ENCODE data around the gene POU2AF2.
A peak's percentile ranks its signal among the peaks of the same experiment; 100 is the strongest.
"Not testable (repeated sequence)": the region's sequence is repeated elsewhere in the genome, so short reads cannot be mapped to it uniquely, and the experiment has no call there.

POU2AF2 gene

GRCh38 chr11:111245425-111245824, at the start of gene POU2AF2:
Gene POU2AF2, plus strand, starts transcription at chr11:111245725. Its CDS starts 129 bp downstream, at chr11:111245854.
- no peak for DNase-seq

GRCh38 chr11:111200010-111200534, 45.5 kb upstream of the POU2AF2 start:
- no peak for DNase-seq

GRCh38 chr11:111204211-111204610, 41.3 kb upstream of the POU2AF2 start:
- no peak for DNase-seq

GRCh38 chr11:111205632-111206385, 39.7 kb upstream of the POU2AF2 start:
- DNase-seq, result no peak

- DNase-seq, result no peak
Observed at GRCh38 chr11:111206472-111206871, 39.1 kb upstream of the POU2AF2 start.

- no peak for DNase-seq
Observed at GRCh38 chr11:111207213-111207612, 38.3 kb upstream of the POU2AF2 start.

GRCh38 chr11:111209543-111210355, 35.8 kb upstream of the POU2AF2 start:
- no peak for DNase-seq

GRCh38 chr11:111213256-111213655, 32.3 kb upstream of the POU2AF2 start:
- DNase-seq, result no peak

- DNase-seq, result no peak
Observed at GRCh38 chr11:111220721-111221120, 24.8 kb upstream of the POU2AF2 start.

GRCh38 chr11:111221208-111221607, 24.3 kb upstream of the POU2AF2 start:
- no peak for DNase-seq

GRCh38 chr11:111221936-111222335, 23.6 kb upstream of the POU2AF2 start:
- DNase-seq, result not testable (repeated sequence)

GRCh38 chr11:111222821-111223455, 22.6 kb upstream of the POU2AF2 start:
- DNase-seq, result not testable (repeated sequence)

- DNase-seq, result no peak
Observed at GRCh38 chr11:111225881-111226280, 19.6 kb upstream of the POU2AF2 start.

- DNase-seq, result peak; percentile 5
Observed at GRCh38 chr11:111229604-111230003, 15.9 kb upstream of the POU2AF2 start.

- DNase-seq, result no peak
Observed at GRCh38 chr11:111230122-111230465, 15.4 kb upstream of the POU2AF2 start.

- DNase-seq, result no peak
Observed at GRCh38 chr11:111231836-111232235, 13.7 kb upstream of the POU2AF2 start.

GRCh38 chr11:111236383-111236782, 9.1 kb upstream of the POU2AF2 start:
- DNase-seq, result no peak

GRCh38 chr11:111237926-111238325, 7.6 kb upstream of the POU2AF2 start:
- DNase-seq, result no peak

GRCh38 chr11:111246956-111247355, 1.4 kb downstream of the POU2AF2 start:
- DNase-seq, result no peak

- DNase-seq, result no peak
Observed at GRCh38 chr11:111250936-111251335, 5.4 kb downstream of the POU2AF2 start.

- no peak for DNase-seq
Observed at GRCh38 chr11:111253131-111253530, 7.6 kb downstream of the POU2AF2 start.

- no peak for DNase-seq
Observed at GRCh38 chr11:111253630-111254029, 8.1 kb downstream of the POU2AF2 start.

- peak; percentile 10 for DNase-seq
Observed at GRCh38 chr11:111258046-111258445, 12.5 kb downstream of the POU2AF2 start.

Measured in hematopoietic multipotent progenitor cell treated with erythropoietin and hydrocortisone succinate and interleukin-3 and kit ligand, for 6 days (in vitro differentiated cells).